ENCODE data around the gene KDM2A.
"Not testable (repeated sequence)": the region's sequence is repeated elsewhere in the genome, so short reads cannot be mapped to it uniquely, and the experiment has no call there.

DNA sequence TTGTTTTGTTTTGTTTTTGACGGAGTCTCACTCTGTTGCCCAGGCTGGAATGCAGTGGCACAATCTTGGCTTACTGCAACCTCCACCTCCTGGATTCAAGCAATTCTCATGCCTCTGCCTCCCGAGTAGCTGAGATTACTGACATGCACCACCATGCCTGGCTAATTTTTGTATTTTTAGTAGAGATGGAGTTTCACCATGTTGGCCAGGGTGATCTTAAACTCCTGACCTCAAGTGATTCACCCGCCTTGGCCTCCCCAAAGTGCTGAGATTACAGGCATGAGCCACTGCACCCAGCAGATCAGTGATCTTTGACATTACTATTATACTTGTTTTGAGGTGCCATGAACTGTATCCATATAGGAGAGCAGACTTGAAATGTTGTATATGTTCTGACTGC, 79.7 kb downstream of the KDM2A start:
- not testable (repeated sequence) for TF ChIP-seq POLR2AphosphoS5 (IDR thresholded peaks at IDR 0.05; ENCODE audit: low read depth, low read length); TAF1 (IDR thresholded peaks at IDR 0.05; ENCODE audit: borderline replicate concordance, low read depth, low read length); POLR2A (IDR thresholded peaks at IDR 0.05; ENCODE audit: low read depth, low read length)
